Measurements from ENCODE around the gene MAP4K3.

The MAP4K3 gene

DNA sequence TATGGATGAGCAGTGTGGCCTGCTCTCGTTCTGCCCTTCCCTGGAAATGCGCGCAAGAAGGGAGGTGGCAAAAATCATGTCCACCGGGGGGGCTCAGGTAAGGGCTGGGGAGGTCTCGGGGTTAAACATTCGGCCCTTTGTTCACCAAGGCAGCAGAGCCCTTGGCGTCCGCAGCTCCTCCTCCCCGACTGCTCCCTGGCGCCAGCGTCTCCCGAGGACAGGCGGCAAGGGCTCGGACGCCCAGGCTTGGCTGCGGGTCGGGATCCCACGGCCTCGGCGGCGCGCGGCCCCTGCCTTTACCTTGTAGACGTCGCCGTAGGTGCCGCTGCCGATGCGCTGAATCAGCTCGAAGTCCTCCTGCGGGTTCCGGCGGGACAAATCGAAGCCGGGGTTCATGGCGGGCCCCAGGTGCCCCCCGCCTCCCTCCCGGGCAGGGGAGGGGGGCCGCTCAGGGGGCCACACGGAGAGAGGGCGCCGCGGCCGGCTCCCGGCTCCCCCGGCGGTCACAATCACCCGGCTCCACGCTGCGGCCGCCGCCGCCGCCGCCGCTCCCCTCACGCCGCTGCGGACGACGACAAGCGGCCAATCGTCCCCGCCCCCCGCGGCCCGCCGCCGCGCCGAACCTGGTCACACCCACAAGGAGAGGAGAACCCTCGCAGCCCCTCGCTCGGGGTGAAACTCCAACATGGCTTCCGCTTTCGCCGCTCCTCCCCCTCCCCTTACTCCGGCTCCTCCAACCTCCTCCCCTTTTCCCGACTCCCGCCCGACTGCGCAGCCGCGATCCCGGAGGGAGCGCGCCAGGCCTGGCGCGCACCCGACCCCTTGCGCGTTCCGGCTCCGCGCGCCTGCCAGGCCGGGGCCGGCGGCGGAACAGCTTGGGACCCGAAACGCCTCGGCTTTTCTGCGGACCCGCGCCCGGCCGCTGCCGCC, at the start of gene MAP4K3:
MAP4K3 (minus strand) TSS at position 694 of the 930 bp plus-strand sequence; CDS start at position 396, 298 bp downstream.
- Histone ChIP-seq H3K27me3 (peaks cover 17% of the 10 kb centered on the region), H3K9me3 (no peaks in the 10 kb centered on the region), H3K4me3 (ENCODE audit: low read depth in 1 of 2, low read length in 1 of 2) (peak within 1 kb of the TSS; percentile 62 to 81), H3K27ac (peak within 1 kb of the TSS; percentile 25), H3K36me3 (no peaks in the 10 kb centered on the region), H3K4me1 (ENCODE audit: control insufficient read depth in 1 of 2, insufficient read depth in 1 of 2, low read depth in 1 of 2, low read length in 1 of 2) (peaks cover 15 to 16% of the 10 kb centered on the region in 2 experiments)
- TF ChIP-seq, protein P1, sequence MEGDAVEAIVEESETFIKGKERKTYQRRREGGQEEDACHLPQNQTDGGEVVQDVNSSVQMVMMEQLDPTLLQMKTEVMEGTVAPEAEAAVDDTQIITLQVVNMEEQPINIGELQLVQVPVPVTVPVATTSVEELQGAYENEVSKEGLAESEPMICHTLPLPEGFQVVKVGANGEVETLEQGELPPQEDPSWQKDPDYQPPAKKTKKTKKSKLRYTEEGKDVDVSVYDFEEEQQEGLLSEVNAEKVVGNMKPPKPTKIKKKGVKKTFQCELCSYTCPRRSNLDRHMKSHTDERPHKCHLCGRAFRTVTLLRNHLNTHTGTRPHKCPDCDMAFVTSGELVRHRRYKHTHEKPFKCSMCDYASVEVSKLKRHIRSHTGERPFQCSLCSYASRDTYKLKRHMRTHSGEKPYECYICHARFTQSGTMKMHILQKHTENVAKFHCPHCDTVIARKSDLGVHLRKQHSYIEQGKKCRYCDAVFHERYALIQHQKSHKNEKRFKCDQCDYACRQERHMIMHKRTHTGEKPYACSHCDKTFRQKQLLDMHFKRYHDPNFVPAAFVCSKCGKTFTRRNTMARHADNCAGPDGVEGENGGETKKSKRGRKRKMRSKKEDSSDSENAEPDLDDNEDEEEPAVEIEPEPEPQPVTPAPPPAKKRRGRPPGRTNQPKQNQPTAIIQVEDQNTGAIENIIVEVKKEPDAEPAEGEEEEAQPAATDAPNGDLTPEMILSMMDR (IDR thresholded peaks at IDR 0.05): no peak

DNA sequence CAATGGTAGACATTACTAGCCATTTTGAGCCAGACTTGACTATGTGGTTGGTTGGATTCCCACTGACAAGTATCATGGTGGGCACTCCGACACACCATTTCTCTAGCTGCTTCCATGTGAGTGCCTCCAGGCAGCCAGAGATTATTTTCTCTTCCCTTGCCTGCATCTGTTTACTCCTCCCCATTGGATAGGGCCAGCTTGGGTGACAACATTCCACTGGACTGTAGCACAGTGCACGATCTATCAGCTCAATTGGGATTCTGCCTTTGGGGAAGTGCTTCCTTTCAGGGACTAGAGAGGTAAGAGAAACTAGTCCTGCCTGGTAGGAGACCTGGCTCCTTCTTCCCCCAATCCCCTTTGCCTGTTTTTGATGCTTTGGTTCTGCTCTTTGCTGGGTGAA, 49.0 kb upstream of the MAP4K3 start:
- Histone ChIP-seq H3K4me3 (ENCODE audit: low read depth in 1 of 2, low read length in 1 of 2) (no peak overlapping the region), H3K27me3 (no peaks in the 10 kb centered on the region), H3K4me1 (ENCODE audit: control insufficient read depth in 1 of 2, insufficient read depth in 1 of 2, low read depth in 1 of 2, low read length in 1 of 2) (no peaks in the 10 kb centered on the region), H3K9me3 (no peaks in the 10 kb centered on the region), H3K36me3 (no peaks in the 10 kb centered on the region), H3K27ac (no peak overlapping the region)
- TF ChIP-seq, protein P1 (IDR thresholded peaks at IDR 0.05): no peak

DNA sequence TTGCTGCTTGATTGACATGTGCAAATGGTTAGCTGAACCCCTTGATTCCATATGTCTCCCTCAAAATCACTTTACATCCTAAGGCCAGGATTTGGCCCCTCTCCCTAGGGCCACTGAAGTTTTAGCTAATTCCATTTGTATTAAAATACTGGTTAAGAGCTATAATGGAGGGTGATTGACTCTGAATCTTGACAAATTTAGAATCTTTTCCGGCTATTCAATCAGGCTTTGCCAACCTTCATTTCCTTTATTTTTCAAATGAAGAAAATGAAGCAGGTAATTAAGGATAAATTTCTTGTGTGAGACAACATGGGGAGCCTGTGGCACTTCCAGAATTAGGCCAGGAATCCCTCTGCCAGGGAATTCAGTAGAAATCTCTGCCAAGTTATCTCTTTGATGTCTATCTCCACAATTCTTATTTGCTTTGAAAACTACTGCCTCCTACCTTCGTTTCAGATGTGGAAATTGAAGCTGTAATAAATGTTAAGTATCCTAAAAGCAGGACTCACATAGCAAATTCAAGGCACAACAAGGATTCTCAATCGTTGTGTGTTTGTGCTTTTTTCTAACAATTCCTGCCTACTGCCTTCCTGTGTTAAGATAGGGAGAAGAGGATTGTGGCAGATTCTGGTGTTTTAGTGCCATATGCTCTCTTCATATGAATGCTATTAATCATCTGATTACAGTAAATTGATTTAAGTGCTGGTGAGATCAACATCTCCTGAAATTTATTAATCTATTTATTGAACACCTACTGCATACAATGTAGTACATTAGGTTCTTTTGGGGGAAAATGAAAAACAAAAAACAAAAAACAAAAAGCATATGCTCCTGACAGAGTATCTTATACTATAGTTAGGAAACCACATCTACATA, 47.8 kb upstream of the MAP4K3 start:
- Histone ChIP-seq H3K27me3 (no peaks in the 10 kb centered on the region), H3K36me3 (no peaks in the 10 kb centered on the region), H3K4me3 (ENCODE audit: low read depth in 1 of 2, low read length in 1 of 2) (no peak overlapping the region), H3K27ac (no peak overlapping the region), H3K9me3 (no peaks in the 10 kb centered on the region), H3K4me1 (ENCODE audit: control insufficient read depth in 1 of 2, insufficient read depth in 1 of 2, low read depth in 1 of 2, low read length in 1 of 2) (no peaks in the 10 kb centered on the region)
- TF ChIP-seq, protein P1 (IDR thresholded peaks at IDR 0.05): no peak

DNA sequence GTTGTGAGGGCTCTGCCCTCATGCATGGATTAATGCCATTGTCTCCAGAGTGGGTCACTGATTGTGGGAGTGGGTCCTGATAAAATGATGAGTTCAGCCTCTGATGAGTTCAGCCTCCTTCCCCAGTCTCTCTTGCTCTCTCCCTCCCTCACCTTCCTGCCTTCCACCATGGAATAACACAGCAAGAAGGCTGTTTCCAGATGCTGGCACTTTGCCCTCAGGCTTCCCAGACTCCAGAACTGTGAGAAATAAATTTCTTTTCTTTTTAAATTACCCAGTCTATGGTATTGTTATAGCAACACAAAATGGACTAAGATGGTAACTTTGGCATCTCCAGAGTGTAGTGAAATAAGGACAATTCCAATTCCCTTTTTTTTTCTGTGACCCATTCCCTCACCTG, 47.1 kb upstream of the MAP4K3 start:
- no peaks in the 10 kb centered on the region for H3K4me1 ChIP-seq (ENCODE audit: control insufficient read depth in 1 of 2, insufficient read depth in 1 of 2, low read depth in 1 of 2, low read length in 1 of 2)
- TF ChIP-seq, protein P1 (IDR thresholded peaks at IDR 0.05): no peak

DNA sequence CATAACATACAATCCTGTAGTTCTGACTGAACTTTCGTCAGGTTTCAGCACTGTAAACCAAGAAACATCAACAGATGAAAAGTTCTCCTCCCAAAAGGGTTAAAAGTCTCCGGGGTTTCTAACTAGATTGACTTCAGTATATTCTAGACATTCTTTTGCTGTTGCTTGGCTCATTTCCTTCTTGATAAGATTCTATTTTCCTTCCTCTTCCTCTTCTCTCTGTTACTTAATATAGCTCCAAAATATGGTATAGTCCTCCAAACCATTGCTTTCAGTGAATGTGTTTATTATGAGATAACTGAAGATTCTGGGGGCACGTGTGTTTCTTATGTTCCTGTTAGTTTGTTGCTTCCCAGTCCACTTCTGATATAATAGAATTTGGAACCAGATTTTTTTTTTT, 46.4 kb upstream of the MAP4K3 start:
- H3K4me3 ChIP-seq (ENCODE audit: low read depth in 1 of 2, low read length in 1 of 2): no peak overlapping the region
- H3K9me3 ChIP-seq: no peaks in the 10 kb centered on the region
- H3K36me3 ChIP-seq: no peaks in the 10 kb centered on the region
- TF ChIP-seq, protein P1 (IDR thresholded peaks at IDR 0.05): no peak
- no peaks in the 10 kb centered on the region for H3K4me1 ChIP-seq (ENCODE audit: control insufficient read depth in 1 of 2, insufficient read depth in 1 of 2, low read depth in 1 of 2, low read length in 1 of 2)
- H3K27me3 ChIP-seq: no peaks in the 10 kb centered on the region
- H3K27ac ChIP-seq: no peak overlapping the region

More for the DNA sequence above, 47.1 kb upstream of the MAP4K3 start:
- H3K36me3 ChIP-seq: no peaks in the 10 kb centered on the region
- no peak overlapping the region for H3K27ac ChIP-seq
- H3K4me3 ChIP-seq (ENCODE audit: low read depth in 1 of 2, low read length in 1 of 2): no peak overlapping the region
- H3K27me3 ChIP-seq: no peaks in the 10 kb centered on the region
- H3K9me3 ChIP-seq: no peaks in the 10 kb centered on the region

All from neutrophil (primary cell).